Measurements from ENCODE around the gene PRIMA1. TPM values are rescaled to one million over a fixed set of nuclear protein-coding genes. Genes with fewer than 3 reads are reported as not detected.

PRIMA1 gene
- total and polyA plus RNA-seq, 4 donors: 0.22 to 0.78 (median 0.53) TPM

- WGBS, 2 donors: 62 to 87% methylated on average over 4 of the region's 4 CpGs
- Histone ChIP-seq H3K4me3 (no peak overlapping the region), H3K9ac (ENCODE audit: insufficient read depth in 1 of 2, low read length in 2 of 2) (no peak overlapping the region), H3K4me1 (ENCODE audit: control insufficient read depth in 5 of 5, insufficient read depth in 5 of 5, low read length in 5 of 5) (peaks cover 0 to 17% (median 0%) of the 10 kb centered on the region in 5 donors), H3K9me3 (ENCODE audit: control insufficient read depth in 4 of 4, insufficient read depth in 3 of 4, low read length in 3 of 4) (peaks cover 0 to 7% (median 0%) of the 10 kb centered on the region in 4 donors), H3K36me3 (ENCODE audit: control insufficient read depth in 4 of 4, insufficient read depth in 4 of 4, low read length in 4 of 4) (no peaks in the 10 kb centered on the region), H3K27me3 (ENCODE audit: control insufficient read depth in 3 of 3, insufficient read depth in 3 of 3, low read length in 2 of 3) (peaks cover 21 to 41% (median 29%) of the 10 kb centered on the region in 3 donors), H3K27ac (ENCODE audit: low read depth in 1 of 2, low read length in 1 of 2) (no peak overlapping the region)
- ATAC-seq (ENCODE audit: insufficient read depth, low FRiP score) (no peak), DNase-seq (no peak)
- no peak for TF ChIP-seq CTCF (IDR thresholded peaks at IDR 0.05; ENCODE audit: control extremely low read depth, extremely low read depth)
Observed at GRCh38 chr14:93785423-93785822, 2.9 kb downstream of the PRIMA1 start.

GRCh38 chr14:93784878-93785277 is 3.4 kb downstream of the PRIMA1 start:
- Histone ChIP-seq H3K9me3 (ENCODE audit: control insufficient read depth in 4 of 4, insufficient read depth in 3 of 4, low read length in 3 of 4) (peaks cover 0 to 7% (median 0%) of the 10 kb centered on the region in 4 donors), H3K36me3 (ENCODE audit: control insufficient read depth in 4 of 4, insufficient read depth in 4 of 4, low read length in 4 of 4) (no peaks in the 10 kb centered on the region), H3K27ac (ENCODE audit: low read depth in 1 of 2, low read length in 1 of 2) (no peak overlapping the region), H3K4me1 (ENCODE audit: control insufficient read depth in 5 of 5, insufficient read depth in 5 of 5, low read length in 5 of 5) (peaks cover 0 to 17% (median 0%) of the 10 kb centered on the region in 5 donors), H3K27me3 (ENCODE audit: control insufficient read depth in 3 of 3, insufficient read depth in 3 of 3, low read length in 2 of 3) (peaks cover 21 to 36% (median 24%) of the 10 kb centered on the region in 3 donors), H3K9ac (ENCODE audit: insufficient read depth in 1 of 2, low read length in 2 of 2) (no peak overlapping the region), H3K4me3 (no peak overlapping the region)
- no peak for DNase-seq
- no peak for ATAC-seq (ENCODE audit: insufficient read depth, low FRiP score)
- 67 to 72% methylated on average over 3 of the region's 3 CpGs for WGBS, 2 donors
- no peak for TF ChIP-seq CTCF (IDR thresholded peaks at IDR 0.05; ENCODE audit: control extremely low read depth, extremely low read depth)

GRCh38 chr14:93780813-93781400 is 7.4 kb downstream of the PRIMA1 start:
- DNase-seq: no peak
- H3K27me3 ChIP-seq (ENCODE audit: control insufficient read depth in 3 of 3, insufficient read depth in 3 of 3, low read length in 2 of 3): peaks cover 0 to 10% (median 2%) of the 10 kb centered on the region in 3 donors
- WGBS, 2 donors: 68 to 76% methylated on average over 14 of the region's 14 CpGs
- no peak for TF ChIP-seq CTCF (IDR thresholded peaks at IDR 0.05; ENCODE audit: control extremely low read depth, extremely low read depth)
- H3K9ac ChIP-seq (ENCODE audit: insufficient read depth in 1 of 2, low read length in 2 of 2): no peak overlapping the region
- no peaks in the 10 kb centered on the region for H3K4me1 ChIP-seq (ENCODE audit: control insufficient read depth in 5 of 5, insufficient read depth in 5 of 5, low read length in 5 of 5)
- H3K36me3 ChIP-seq (ENCODE audit: control insufficient read depth in 4 of 4, insufficient read depth in 4 of 4, low read length in 4 of 4): no peaks in the 10 kb centered on the region
- no peak for ATAC-seq (ENCODE audit: insufficient read depth, low FRiP score)
- H3K4me3 ChIP-seq: no peak overlapping the region
- no peaks in the 10 kb centered on the region for H3K9me3 ChIP-seq (ENCODE audit: control insufficient read depth in 4 of 4, insufficient read depth in 3 of 4, low read length in 3 of 4)
- H3K27ac ChIP-seq (ENCODE audit: low read depth in 1 of 2, low read length in 1 of 2): no peak overlapping the region

All from lung (tissue), 12 donors.